GM12878 (cell line): ENCODE measurements around the gene CPVL. TPM values are rescaled to one million over a fixed set of nuclear protein-coding genes. Genes with fewer than 3 reads are reported as not detected.

Experiments used
- ATAC-seq: fragments of 200-7000 bp; cut with Tn5 transposase; 3 replicates; pipeline ENCODE4 v1.9.1; 2020; ENCODE audit warnings: mild to moderate bottlenecking, moderate library complexity
- BruUV-seq: library from RNA; stranded (reverse); fragments of 400-500 nt; replicated peaks from 2 replicates; lab custom pipeline; 2021; lab: Mats Ljungman, UMichigan
- CTCF ChIA-PET: fragments of 300-600 bp; sonication (Branson Sonifier 250); formaldehyde crosslinking; extraction: SDS; loops from one replicate; lab custom pipeline; 2021; ENCODE audit warnings: inconsistent platforms; lab: Yijun Ruan, JAX
- POLR2A ChIA-PET: fragments of 350-600 bp; formaldehyde crosslinking; extraction: SDS; loops from one replicate; lab custom pipeline; 2021; ENCODE audit warnings: inconsistent platforms; lab: Charles Lee
- RAD21 ChIA-PET: fragments of 300-600 bp; sonication (Branson Sonifier 250); formaldehyde crosslinking; loops from one replicate; lab custom pipeline; 2023; ENCODE audit warnings: antibody characterized with exemption; ENCODE audit not compliant: unreplicated experiment; lab: Charles Lee
- SMC1A ChIA-PET: fragments of 300-600 bp; sonication (Branson Sonifier 250); formaldehyde crosslinking; loops from one replicate; lab custom pipeline; 2023; ENCODE audit not compliant: unreplicated experiment, uncharacterized antibody; lab: Charles Lee
- DNase-seq: peaks from one replicate; pipeline ENCODE4 v3.0.0-alpha.2; 2011; ENCODE audit warnings: low read depth, low spot score
- FAIRE-seq: peaks from 3 replicates; lab custom pipeline; 2011; peaks lifted over from hg19 to GRCh38; lab: Jason Lieb, UNC
- H2AFZ ChIP-seq: 2 replicates; pipeline ENCODE4 v1.6.0; 2011; ENCODE audit warnings: low read depth, low read length, control low read depth; ENCODE audit not compliant: control insufficient read depth
- H3K27ac ChIP-seq: 2 replicates; pipeline ENCODE4 v1.5.1; 2011; ENCODE audit warnings: control low read depth; ENCODE audit not compliant: control insufficient read depth, insufficient read depth
- H3K27me3 ChIP-seq, 2 experiments: replicated peaks in 1 of 2; 2 replicates each; pipeline versions ENCODE4 v1.6.0 to v1.6.1; 2011; ENCODE audit warnings: low read length in 1 of 2; ENCODE audit not compliant: control insufficient read depth in 2 of 2, insufficient read depth in 2 of 2
- H3K36me3 ChIP-seq, 2 experiments: 2 replicates each; pipeline ENCODE4 v1.5.1; 2011; ENCODE audit warnings: low read length in 1 of 2; ENCODE audit not compliant: control insufficient read depth in 2 of 2, insufficient read depth in 2 of 2
- H3K4me1 ChIP-seq: 2 replicates; pipeline ENCODE4 v1.6.1; 2011; ENCODE audit warnings: mild to moderate bottlenecking, low read length, moderate library complexity, mixed read lengths; ENCODE audit not compliant: control insufficient read depth, insufficient read depth
- H3K4me2 ChIP-seq: 2 replicates; pipeline ENCODE4 v1.6.0; 2011; ENCODE audit warnings: control low read depth; ENCODE audit not compliant: control insufficient read depth, insufficient read depth
- H3K4me3 ChIP-seq: fragments of 200-600 bp; sonication (generic); 2 replicates; pipeline ENCODE4 v1.5.1; 2016
- H3K79me2 ChIP-seq: 2 replicates; pipeline ENCODE4 v1.6.0; 2011; ENCODE audit warnings: low read length; ENCODE audit not compliant: control insufficient read depth, insufficient read depth
- H3K9ac ChIP-seq: 2 replicates; pipeline ENCODE4 v1.8.0; 2011; ENCODE audit warnings: low read length, control low read depth, mixed read lengths; ENCODE audit not compliant: control insufficient read depth, insufficient read depth
- H3K9me3 ChIP-seq: replicated peaks from 3 replicates; pipeline ENCODE4 v1.5.1; 2011; ENCODE audit warnings: mild to moderate bottlenecking, low read length; ENCODE audit not compliant: control insufficient read depth, insufficient read depth
- H4K20me1 ChIP-seq: 2 replicates; pipeline ENCODE4 v1.6.0; 2011; ENCODE audit not compliant: control insufficient read depth, insufficient read depth
- BMI1 ChIP-seq: fragments of 450-650 bp; IDR thresholded peaks from 2 replicates; pipeline ENCODE4 v1.6.1; 2016; ENCODE audit warnings: mild to moderate bottlenecking, moderate library complexity, borderline replicate concordance
- BRCA1 ChIP-seq: IDR thresholded peaks from 2 replicates; pipeline ENCODE4 v1.6.1; 2011; ENCODE audit warnings: low read depth, low read length, improper control_type of control experiment
- CREM ChIP-seq: IDR thresholded peaks from 2 replicates; pipeline ENCODE4 v1.6.1; 2014; ENCODE audit warnings: antibody characterized with exemption, low read depth
- FOXK2 ChIP-seq: fragments of 450-650 bp; IDR thresholded peaks from 2 replicates; pipeline ENCODE4 v1.6.1; 2017; ENCODE audit warnings: mild to moderate bottlenecking, moderate library complexity
- POLR2AphosphoS5 ChIP-seq: IDR thresholded peaks from 2 replicates; pipeline ENCODE4 v1.6.1; 2011; ENCODE audit warnings: mild to moderate bottlenecking, low read length, inconsistent platforms
- POU2F2 ChIP-seq: IDR thresholded peaks from 3 replicates; pipeline ENCODE4 v1.6.1; 2011; ENCODE audit warnings: low read depth, mild to moderate bottlenecking, low read length, borderline replicate concordance
- RAD21 ChIP-seq: IDR thresholded peaks from 2 replicates; pipeline ENCODE4 v1.6.1; 2011; ENCODE audit warnings: mild to moderate bottlenecking, low read depth, low read length, moderate library complexity; ENCODE audit not compliant: insufficient read depth
- TCF7 ChIP-seq: IDR thresholded peaks from 2 replicates; pipeline ENCODE4 v1.6.1; 2014; ENCODE audit warnings: antibody characterized with exemption, borderline replicate concordance
- USF1 ChIP-seq: IDR thresholded peaks from 2 replicates; pipeline ENCODE4 v1.6.1; 2011; ENCODE audit warnings: borderline replicate concordance, low read depth, mild to moderate bottlenecking, moderate library complexity, mixed read lengths, low read length; ENCODE audit not compliant: insufficient read depth; ENCODE audit errors: extremely low read length
- ZBTB40 ChIP-seq: fragments of 450-650 bp; IDR thresholded peaks from 2 replicates; pipeline ENCODE4 v1.6.1; 2016; ENCODE audit warnings: mild to moderate bottlenecking, moderate library complexity, borderline replicate concordance
- WGBS: methylation state at CpG from one replicate; pipeline ENCODE4 v1.1.6; 2016; ENCODE audit warnings: low lambda C conversion rate; ENCODE audit not compliant: insufficient replicate concordance, insufficient coverage; ENCODE audit errors: missing lambda C conversion rate; 5-methylcytosine and 5-hydroxymethylcytosine counted together
- in situ Hi-C: fragments of 300-500 bp; cut with MboI; formaldehyde crosslinking; loops from 9 replicates; pipeline ENCODE4 v1.14.3; 2018; ENCODE audit warnings: mixed read lengths
- intact Hi-C: fragments of 100-400 bp; cut with micrococcal nuclease; formaldehyde crosslinking; loops from one replicate; pipeline ENCODE4 v1.14.2; 2022; ENCODE audit not compliant: unreplicated experiment
- polyA plus RNA-seq, 11 experiments: library from polyadenylated mRNA; depleted of rRNA in 4 of 11; unstranded in 6 of 11; stranded (reverse) in 5 of 11; fragments of >200 nt; fragmentation: Nextera tagmentation in 4 of 11; fragmentation: Illumina TruSeq in 1 of 11; extraction: Ambion mirVana in 4 of 11; extraction: Trizol in 1 of 11; gene quantifications; 1 replicate in 1 of 11; 2 replicates in 10 of 11; pipeline versions ENCODE4 v1.2.1 to v1.2.3, GENCODE V29; 2011 to 2016; ENCODE audit warnings: inconsistent platforms in 2 of 11, missing spikeins in 2 of 11, low read depth in 1 of 11
- total RNA-seq, 4 experiments: library from RNA; depleted of rRNA in 3 of 4; stranded (reverse); fragments of >200 nt in 3 of 4; fragmentation: Illumina TruSeq in 1 of 4; extraction: Trizol in 1 of 4; gene quantifications; 2 replicates each; pipeline versions ENCODE4 v1.2.1 to v1.2.3, GENCODE V29; 2013 to 2021

The CPVL gene
- total and polyA plus RNA-seq, 10 of the 15 experiments (the other 5 are each of a cell fraction or from before 2014, with no cell fraction given), result 0.59 TPM; not detected in 9

DNA sequence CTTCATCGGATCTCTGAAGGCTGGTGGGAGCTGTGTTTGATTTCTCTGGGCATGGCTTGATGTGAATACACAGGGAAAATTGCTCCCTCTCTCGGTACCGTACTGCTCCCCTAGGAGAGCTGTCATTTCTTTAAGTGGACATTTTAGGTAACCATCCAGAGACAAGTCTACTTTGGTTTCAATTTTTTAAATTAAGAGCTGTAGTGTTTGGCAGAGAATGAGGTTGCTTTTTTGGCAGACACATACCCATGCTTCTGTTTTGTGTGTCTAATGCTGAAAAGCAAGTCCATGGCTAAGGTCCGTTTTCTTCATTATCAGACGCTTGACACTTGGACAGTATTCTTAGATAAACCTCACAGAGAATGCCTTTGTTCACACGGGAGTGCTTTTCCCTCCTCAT, 127.0 kb downstream of the CPVL start:
- H3K79me2 ChIP-seq, result no peaks in the 10 kb centered on the region
- POLR2A ChIA-PET, result no interaction called here
- WGBS, result 63% methylated on average over 6 of the region's 6 CpGs
- H3K36me3 ChIP-seq, result no peaks in the 10 kb centered on the region
- H2AFZ ChIP-seq, result no peak overlapping the region
- CTCF ChIA-PET, result interaction anchor here (0.6 kb wide), 1 partner anchor 777 kb away, joined by 3 read pairs; no protein-coding TSS in a partner anchor
- no peak for ATAC-seq
- TF ChIP-seq BMI1 (no peak), FOXK2 (no peak), ZBTB40 (no peak), POLR2AphosphoS5 (no peak), RAD21 (no peak), USF1 (no peak), BRCA1 (no peak), TCF7 (no peak), POU2F2 (no peak), CREM (no peak)
- no peaks in the 10 kb centered on the region for H3K27me3 ChIP-seq
- no peak for FAIRE-seq
- in situ Hi-C loops (no loop called here), intact Hi-C loops (no loop called here)
- no peaks in the 10 kb centered on the region for H3K4me1 ChIP-seq
- no peak for DNase-seq
- H3K4me2 ChIP-seq, result no peak overlapping the region
- no peak overlapping the region for H3K9ac ChIP-seq
- RAD21 ChIA-PET, result no interaction called here
- BruUV-seq, result no TSS peak
- H3K27ac ChIP-seq, result no peak overlapping the region
- no peaks in the 10 kb centered on the region for H4K20me1 ChIP-seq
- H3K9me3 ChIP-seq, result no peaks in the 10 kb centered on the region
- H3K4me3 ChIP-seq, result no peak overlapping the region
- SMC1A ChIA-PET, result no interaction called here
